ENCODE data around the gene EPS8L2. TPM values are rescaled to one million over a fixed set of nuclear protein-coding genes. Genes with fewer than 3 reads are reported as not detected.

EPS8L2 gene
- 2.0 TPM for polyA plus RNA-seq (ENCODE audit: insufficient read length)

DNA sequence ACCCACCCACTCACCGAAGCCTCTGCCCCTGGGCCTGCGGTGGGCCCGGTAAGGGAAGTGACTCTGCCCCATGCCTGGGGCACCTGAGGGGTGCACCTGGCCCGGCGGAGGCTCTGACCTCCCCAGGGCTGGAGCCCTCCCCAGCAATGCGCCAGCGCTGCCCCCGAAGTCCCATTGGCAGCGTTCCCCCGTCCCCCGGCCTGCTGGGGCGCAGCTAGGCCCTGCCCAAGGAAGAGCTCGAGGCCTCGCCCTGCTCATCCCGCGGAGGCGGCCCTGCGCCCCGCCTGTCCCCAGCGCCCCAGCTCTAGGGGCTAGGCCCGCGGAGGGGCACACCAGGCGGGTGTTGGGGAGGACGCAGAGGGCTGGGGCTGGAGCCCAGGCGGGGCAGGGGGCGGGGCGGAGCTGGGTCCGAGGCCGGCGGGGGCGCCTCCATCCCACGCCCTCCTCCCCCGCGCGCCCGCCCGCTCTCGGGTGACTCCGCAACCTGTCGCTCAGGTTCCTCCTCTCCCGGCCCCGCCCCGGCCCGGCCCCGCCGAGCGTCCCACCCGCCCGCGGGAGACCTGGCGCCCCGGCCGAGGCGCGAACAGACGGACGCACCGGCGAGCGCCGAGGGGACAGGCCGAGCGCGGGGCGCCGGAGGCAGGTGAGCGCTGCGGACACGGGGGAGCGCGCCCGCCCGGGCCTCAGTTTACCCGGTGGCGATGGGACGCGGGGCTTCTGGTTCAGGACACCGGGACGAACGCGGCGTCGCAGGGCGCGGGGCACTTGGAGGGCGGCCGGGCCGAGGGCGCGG lies at the start of gene EPS8L2:
Gene EPS8L2 (plus strand): TSS at position 586 of the 793 bp plus-strand sequence. CDS start 3,177 bp downstream, outside the sequence.
- DNase-seq (ENCODE audit: low read depth): no peak

DNA sequence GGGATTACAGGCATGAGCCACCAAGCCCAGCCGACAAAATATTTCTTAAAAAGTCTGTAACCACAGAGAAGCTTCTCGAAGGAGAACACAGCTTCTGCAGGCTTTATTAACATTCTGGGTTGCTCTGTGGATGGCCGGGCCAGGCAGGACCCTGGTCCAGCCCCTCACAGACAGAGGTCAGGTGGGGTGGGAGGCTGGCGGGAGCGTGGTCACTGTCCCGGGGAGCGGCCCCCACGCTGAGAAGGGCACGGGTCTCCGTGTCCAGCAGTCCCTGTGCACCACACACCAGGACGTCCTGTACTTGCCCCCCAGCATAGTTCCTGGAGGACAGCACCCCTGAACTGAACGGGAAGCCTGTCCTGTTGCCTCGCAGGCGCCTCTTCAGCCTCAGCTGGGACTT lies 49.6 kb upstream of the EPS8L2 start:
- no peak for DNase-seq (ENCODE audit: low read depth)

DNA sequence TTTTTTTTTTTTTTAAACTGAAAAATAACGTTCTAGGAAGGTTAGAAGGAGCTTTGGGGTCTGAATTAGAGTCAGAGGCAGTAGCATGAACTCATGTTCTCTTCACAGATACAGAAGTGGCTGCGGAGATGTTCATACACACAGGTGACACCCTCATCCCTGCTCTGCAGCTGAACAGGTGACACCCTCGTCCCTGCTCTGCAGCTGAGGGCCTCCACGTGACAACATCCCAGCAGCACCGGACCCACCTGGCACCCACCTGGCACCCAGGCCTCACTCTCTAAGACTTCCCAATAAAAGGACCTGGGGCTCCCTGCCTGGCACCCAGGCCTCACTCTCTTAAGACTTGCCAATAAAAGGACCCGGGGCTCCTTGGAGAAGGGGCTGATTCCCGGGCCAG lies 49.2 kb upstream of the EPS8L2 start:
- no peak for DNase-seq (ENCODE audit: low read depth)

DNA sequence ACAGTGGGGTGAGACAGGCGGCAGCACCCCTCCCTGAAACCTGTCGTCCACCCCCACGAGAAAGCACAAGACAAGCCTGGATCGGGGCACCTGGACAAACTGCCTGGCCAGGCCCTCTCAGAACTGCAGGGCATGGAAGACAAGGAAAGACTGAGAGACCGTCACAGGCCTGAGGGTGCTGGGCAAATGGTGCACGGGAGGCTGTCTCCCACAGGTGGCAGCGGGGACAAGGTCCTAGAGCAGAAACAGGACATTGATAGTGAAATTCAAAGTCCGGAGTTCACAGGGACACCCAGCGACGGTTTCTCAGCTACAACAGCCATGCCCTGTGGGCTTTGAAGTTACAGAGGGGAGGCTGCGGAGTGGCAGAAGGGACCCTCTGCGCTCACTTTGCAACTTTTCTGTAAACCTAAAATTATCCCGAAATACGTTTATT lies 48.3 kb upstream of the EPS8L2 start:
- no peak for DNase-seq (ENCODE audit: low read depth)

DNA sequence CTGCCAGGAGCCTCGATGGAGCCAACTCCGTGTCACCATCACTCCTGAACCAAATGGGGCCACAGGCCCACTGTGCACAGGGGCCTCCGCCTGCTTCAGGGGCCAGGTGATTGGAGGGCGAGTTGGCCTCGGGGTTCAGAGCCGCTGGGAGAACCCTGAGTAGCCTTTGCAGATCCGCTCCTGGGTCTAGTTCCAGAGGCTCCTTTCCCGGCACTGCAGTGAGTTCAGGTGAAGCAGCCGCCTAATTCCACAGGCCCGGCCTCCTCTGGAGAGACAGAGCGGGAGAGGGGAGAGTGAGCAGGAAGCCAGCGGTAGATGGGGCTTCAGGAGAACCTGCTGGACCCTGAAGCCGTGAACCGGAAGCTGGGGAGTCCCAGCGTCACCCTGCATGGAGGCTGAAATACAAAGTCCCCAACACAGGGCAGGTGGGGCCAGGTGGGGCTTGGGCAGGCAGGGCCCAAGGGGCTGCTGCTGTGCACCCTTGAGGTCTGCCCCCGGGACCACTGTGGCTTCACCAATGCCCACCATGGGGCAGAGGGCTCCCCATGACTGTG lies 46.4 kb upstream of the EPS8L2 start:
- no peak for DNase-seq (ENCODE audit: low read depth)

DNA sequence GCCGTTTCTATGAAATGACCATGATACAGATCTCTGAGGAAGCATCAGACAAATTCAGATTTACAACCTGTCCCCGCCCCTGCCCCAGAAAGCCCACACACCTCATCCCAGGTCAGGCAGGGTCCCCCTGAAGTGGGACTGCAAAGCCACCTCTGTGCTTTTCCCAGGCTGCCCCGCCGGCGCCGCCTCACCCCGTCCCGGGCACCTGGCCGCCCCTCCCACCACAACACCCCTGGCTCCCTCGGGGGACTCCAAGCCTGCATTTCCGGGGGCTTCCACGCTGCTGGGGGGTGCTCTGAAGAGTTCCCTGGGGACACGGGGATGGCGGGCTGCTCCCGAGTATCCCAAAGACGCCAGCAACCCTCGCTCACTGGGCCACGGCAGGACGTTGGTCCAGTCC lies 45.8 kb upstream of the EPS8L2 start:
- no peak for DNase-seq (ENCODE audit: low read depth)

DNA sequence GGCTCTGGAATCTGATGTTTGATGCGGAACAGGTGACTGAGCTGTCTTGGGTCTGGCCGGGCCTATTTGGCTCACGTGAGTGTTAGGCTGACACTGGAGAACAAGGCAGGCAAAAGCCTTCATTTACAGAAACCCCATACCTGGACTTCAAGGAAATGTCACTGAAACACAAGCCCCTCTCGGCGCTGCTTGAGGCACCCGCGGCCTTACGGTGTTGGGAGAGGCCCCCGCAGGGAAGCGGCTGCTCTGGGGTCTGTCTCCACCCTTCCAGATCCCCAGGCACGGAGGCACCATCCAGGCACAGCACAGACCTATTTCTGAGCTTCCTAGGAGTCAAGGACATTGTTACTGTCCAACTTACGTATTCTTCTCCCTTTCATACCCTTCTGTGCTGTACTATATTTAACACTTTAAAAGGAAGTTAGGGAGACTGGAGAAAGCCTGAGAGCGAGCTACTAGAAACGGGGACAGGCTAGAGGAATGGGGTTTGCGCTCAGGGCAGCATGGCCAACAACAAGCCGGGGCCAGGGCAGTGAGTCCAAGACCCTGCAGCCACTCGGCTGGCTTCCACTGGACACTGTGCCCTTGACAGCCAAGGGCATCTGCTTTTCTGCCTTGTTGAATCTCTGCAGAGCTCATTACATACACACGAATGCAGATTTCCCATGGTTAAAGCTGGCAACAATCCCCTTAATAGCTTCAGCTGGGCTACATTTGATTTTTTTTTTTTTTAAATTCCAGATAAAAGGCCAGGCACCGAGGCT lies 45.2 kb upstream of the EPS8L2 start:
- no peak for DNase-seq (ENCODE audit: low read depth)

DNA sequence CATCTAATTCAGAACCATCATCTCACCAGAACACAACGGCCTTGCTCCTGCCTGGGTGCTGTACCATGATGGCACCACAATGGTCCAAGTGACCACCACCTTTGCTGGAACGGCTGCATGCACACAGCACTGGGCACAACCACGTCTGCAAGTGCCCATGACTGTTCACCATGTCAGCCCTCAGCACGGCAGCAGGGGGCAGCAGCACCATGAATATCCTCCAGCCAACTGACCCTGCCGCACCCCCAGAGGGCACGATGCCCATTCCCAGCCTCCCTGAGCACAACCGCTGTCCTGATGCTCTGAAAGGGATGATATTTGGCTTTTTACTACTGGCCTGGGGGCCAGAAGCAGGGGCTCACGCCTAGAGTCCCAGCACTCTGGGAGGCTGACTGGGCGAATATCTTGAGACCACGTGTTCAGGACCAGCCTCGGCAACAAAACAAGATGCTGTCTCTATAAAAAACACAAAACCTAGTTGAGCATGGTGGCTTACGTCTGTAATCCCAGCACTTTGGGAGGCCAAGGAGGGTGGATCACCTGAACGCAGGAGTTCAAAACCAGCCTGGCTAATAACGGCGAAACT lies 43.2 kb upstream of the EPS8L2 start:
- DNase-seq (ENCODE audit: low read depth): no peak

DNA sequence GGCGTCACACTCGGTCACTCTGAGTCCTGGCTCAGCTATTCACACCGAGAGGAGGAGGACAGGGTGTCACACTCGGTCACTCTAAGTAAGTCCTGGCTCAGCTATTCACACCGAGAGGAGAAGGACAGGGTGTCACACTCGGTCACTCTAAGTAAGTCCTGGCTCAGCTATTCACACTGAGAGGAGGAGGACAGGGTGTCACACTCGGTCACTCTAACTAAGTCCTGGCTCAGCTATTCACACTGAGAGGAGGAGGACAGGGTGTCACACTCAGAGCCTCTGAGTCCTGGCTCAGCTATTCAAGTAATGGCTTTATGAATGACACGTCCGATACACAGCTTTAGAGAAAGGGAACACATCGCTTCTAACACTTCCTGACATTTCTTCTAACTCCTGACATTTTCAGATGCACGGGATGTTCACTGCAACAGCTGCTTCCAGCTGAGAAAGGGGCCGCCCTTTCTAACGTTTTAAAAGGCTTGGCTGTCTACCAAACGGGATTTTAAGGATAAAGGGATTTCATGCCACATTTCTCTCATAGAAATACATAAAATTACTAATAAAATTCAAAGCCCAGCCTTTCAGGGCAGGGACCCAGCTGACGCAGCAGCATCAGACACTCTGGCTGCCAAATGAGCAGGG lies 40.8 kb upstream of the EPS8L2 start:
- no peak for DNase-seq (ENCODE audit: low read depth)

DNA sequence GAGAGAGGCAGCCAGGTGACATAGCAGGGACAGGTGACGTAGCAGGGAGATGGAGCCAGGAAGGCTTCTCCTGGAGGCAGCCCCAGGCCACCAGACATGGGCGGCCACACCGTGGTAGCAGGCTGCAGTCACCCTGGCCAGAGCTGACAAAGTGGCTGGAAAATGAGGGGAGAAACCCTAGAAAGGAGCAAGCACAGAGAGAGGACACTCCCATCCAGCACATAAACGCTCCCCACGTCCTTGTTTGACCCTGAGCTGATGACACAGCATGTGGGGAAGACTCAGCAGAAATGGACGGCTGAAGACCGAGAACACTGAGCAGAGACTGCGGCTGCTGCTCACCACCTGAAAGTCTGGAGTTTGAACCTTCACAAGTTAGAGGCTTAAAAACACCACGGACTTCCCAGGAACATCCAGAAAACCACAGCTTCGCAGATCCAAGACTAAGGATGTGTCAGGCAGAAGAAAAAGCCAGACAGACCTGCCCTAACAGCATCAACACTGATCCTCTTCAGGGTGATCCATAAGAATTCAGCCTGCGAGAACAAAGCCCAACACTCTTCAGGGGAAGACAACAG lies 40.2 kb upstream of the EPS8L2 start:
- no peak for DNase-seq (ENCODE audit: low read depth)

DNA sequence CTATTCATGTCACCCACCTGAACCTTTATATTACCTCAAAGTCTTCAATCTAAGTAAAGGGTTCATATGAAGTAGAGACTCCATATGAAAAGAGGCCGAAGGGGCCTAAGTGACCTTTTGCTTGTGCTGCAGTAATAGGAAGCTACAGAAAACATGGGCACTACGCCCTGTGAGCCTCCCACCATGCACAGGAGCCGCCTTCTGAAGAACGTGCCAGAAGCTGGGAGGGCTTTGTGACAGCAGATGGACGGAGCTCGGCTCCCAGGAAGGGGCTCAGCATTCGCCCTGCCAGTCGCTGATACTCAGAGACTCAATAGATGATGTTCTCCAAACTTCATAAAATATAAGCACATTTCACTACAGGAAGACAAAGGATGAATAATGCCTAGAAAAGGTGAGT lies 32.2 kb upstream of the EPS8L2 start:
- DNase-seq (ENCODE audit: low read depth): no peak

DNA sequence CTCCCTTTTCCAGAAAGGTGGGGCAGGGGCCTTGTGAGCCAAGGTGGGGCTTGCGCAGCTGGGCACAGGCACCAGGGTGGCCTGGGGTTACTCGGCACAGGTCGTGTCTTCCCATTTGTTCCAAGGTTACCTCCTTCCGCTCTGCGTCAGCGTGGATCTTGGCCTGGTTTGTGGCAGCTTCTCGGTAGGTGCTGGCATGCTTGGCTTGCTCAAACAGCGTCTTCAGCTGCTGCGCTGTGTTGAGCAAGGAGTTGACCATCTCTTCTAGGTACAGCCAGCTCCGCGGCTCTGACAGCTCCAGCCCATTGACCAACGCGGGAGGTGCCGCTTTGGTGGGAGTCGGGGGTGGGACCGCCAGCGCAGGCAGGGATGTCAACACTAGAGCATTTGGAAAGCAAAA lies 31.6 kb upstream of the EPS8L2 start:
- DNase-seq (ENCODE audit: low read depth): no peak

DNA sequence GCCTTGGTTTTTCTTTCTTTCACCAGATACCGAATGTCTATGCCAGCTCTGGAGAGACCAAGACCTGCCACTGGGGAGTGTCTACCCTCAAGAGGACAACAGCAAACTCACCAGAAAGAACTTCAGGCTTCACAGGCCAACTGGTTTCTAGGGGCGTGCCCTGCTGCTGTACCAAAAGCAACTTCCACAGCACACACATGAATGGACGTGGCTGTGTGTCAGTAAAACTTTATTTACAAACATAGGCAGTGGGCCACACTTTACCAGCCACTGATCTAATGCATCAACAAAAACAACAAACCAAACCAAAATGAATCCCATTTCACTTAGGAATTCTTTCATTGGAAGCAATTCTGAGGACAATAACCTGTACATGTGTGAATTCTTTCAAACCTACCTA lies 27.7 kb upstream of the EPS8L2 start:
- DNase-seq (ENCODE audit: low read depth): no peak

DNA sequence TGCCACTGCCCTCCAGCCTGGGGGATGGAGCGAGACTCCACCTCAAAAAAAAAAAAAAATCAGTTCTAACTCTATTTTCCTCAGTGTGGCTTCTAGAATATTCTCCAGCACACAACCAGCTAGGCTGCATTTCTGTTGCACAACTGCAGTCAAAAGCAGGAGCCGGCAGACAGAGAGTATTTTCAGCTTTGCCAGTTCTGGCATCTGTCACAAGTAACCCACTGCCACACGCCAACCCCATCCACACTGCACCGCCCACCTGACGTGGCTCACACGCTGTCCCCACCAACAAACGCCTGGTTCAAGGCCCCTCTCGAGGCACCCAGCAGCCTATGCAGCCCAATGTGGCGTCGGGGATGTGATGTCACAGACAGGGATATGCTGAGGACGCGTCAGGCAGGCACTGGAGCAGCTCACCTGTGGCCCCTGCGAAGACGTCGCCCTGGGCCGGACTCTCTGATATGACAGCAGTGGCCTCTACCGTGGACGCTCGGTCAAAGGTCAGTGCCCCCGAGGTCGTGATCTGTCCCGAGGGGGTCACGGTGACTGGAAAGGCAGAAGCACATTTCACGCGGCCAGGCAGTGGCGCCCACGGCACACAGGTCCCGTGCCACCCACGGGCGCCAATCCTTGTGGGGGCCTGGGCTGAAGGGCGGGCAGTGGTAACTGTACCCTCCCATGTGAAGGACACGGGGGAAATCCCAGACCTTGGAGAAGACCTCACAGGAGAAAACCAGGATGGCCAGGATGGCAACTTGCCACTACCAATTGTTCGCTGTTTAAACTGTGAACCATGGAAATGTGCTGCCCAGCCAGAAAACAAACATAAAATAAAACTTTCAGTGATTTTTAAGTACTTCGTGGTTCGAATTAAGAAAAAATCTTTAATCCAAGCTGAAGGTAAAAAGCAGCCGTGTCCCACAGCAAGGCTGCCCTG lies 26.5 kb upstream of the EPS8L2 start:
- DNase-seq (ENCODE audit: low read depth): no peak

DNA sequence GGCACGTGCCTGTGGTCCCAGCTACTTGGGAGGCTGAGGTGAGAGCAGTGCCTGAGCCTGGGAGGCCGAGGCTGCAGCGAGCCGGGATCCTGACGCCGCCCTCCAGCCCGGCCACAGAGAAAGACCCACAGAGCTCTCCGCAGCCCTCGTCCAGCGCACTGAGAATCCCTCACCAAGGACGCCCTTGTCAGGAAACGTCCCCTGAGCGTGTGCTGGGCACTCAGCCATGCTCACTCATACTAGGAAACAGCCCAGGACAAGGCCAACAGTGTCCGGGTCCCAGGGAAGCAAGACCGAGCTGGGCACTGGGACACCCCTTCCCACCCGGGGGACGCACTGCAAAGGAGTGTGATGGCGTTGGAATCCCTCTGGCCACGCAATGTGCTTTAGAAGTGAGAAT lies 25.6 kb upstream of the EPS8L2 start:
- DNase-seq (ENCODE audit: low read depth): no peak

DNA sequence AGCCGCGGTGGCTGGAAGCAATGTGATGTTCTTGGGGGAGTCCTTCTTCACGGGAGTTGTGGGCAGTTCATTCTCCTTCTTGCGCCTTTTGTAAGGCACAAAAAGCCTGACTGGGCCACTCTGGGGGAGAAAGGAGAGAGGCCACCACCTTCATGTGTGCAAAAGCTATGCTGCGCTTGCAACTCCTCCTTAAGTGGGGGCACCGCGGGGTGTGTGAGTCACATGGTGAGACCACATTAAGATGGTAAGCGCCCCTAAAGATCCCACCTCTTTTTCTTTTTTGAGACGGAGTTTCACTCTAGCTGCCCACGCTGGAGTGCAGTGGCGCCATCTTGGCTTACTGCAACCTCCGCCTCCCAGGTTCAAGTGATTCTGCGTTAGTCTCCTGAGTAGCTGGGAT lies 25.1 kb upstream of the EPS8L2 start:
- no peak for DNase-seq (ENCODE audit: low read depth)

DNA sequence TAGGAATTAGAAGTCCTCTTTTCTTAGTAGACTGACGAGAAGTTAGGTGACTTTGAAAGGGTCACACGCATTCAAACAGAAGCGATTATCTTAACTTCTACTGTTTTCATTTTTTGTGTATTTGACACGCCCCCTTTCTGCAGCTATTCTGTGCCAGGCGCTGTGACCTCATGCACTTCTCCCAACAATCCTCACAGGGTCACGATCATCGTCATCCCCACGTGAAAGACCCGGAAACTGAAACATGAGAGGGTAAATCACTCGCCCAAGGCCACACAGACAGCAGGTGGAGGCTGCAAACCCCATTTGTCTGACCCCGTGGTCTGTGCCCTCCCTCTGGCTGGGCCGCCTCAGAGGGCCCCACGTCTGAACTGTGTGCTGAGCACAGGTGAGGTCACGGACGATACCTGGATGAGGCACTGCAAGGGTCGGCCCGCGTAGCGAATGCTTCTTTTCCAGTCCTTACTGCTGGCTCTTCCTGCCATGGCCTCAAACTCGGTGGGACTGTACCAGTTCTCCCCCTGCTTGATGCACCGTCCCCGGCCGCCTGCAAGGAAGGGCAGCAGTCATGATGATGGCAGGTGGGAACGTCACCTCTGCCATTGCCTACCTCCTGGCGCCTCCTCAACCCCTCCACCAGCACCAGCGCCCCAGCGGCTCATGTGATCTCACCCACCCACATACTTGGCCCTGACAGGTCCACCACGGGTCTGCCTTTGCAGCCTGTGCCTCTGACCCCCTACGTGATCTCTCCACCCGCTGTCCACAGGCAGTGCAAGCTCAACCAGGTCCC lies 19.4 kb upstream of the EPS8L2 start:
- DNase-seq (ENCODE audit: low read depth): no peak

DNA sequence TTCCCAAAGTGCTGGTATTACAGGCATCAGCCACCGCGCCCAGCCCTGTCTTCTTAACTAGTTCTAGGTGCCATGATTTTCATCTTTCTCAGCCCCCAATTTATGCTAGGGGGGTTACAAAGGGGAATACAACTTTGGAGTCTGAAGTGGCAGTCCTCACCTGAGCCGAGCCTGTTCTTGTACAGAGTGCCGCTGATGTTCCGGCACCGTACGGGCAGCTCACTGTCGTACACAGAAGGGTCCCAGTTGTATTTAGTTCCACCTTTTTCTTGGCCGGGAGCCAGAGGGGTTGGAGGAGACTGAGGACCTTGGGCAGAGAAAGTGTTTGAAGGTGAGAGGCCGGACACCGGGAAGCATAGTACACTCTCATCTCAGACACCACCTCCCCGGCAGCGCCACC lies 18.3 kb upstream of the EPS8L2 start:
- no peak for DNase-seq (ENCODE audit: low read depth)

DNA sequence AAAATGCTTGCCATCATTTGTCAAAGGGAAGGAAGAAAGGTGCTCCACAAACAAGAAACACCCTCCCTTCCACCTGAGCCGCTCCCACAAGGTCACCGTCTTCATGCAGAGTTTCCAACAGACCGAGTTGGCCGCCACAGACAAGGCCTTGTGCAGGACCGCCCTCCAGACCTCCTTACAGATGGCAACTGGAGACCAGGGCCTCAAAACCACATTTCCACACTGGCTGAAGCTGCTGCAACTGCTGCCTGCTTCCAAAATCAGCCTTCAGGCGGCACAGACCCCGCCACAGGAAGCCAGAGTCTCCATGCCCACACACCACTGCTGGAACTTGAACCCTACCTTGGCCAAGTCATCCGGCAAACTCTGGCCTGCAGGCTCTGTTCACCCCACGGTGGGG lies 17.4 kb upstream of the EPS8L2 start:
- DNase-seq (ENCODE audit: low read depth): no peak

DNA sequence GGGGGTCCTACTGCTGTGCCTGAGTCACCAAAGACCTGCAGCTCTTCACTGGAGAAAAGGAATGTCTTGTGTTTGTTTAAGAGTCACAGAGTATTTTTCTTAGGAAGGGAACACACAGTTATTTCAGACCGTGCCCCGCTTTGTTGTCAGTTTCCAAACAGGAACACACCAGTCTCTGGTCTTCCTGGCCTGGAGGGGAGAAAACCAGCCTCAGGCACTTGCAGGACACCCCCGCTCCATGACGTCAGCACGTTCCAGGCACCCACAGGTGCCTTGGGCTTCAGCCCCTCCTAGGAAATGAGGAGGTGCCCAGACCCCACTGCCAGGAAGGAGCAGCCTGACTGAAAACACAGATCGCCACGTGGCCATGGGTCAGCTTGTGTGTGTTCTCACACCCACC lies 16.4 kb upstream of the EPS8L2 start:
- no peak for DNase-seq (ENCODE audit: low read depth)
